ENCODE measurements around the gene ATE1.

ATE1 gene

GRCh38 chr10:121841862-121842261 is 86.0 kb downstream of the ATE1 start:
- no peak for DNase-seq (ENCODE audit: low read depth)
- TF ChIP-seq CTCF (conservative IDR thresholded peaks at IDR 0.05; ENCODE audit: low read depth, low read length): no peak

GRCh38 chr10:121838931-121839330 is 88.9 kb downstream of the ATE1 start:
- no peak overlapping the region for H3K4me3 ChIP-seq (ENCODE audit: low read length)
- TF ChIP-seq CTCF (conservative IDR thresholded peaks at IDR 0.05; ENCODE audit: low read depth, low read length): no peak
- no peak for DNase-seq (ENCODE audit: low read depth)

More at GRCh38 chr10:121841862-121842261, 86.0 kb downstream of the ATE1 start:
- H3K4me3 ChIP-seq (ENCODE audit: low read length): no peak overlapping the region

- DNase-seq (ENCODE audit: low read depth): no peak
- no peak for TF ChIP-seq CTCF (conservative IDR thresholded peaks at IDR 0.05; ENCODE audit: low read depth, low read length)
Measured at GRCh38 chr10:121838149-121838548, 89.7 kb downstream of the ATE1 start.

DNA sequence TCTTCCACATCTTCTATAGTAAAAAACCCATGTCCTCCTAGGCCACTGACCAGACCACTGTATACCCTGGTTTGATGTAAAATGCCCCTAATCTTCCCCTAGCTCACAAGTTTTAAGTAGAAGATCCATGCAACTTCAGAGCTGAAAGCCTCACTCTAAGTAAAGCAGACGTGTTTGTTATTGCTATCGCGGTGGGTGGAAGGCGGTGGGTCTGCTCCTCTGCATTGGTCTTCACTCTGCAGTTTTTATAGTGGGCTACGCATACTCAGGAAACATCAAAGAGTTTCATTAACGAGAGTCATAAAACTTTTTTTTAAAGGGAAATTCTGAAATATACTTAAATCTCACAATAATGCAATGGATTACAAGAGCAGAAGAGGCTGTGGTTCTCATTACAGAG is 91.7 kb downstream of the ATE1 start:
- no peak for TF ChIP-seq CTCF (conservative IDR thresholded peaks at IDR 0.05; ENCODE audit: low read depth, low read length)
- no peak overlapping the region for H3K4me3 ChIP-seq (ENCODE audit: low read length)
- DNase-seq (ENCODE audit: low read depth): no peak

More at GRCh38 chr10:121838149-121838548, 89.7 kb downstream of the ATE1 start:
- no peak overlapping the region for H3K4me3 ChIP-seq (ENCODE audit: low read length)

DNA sequence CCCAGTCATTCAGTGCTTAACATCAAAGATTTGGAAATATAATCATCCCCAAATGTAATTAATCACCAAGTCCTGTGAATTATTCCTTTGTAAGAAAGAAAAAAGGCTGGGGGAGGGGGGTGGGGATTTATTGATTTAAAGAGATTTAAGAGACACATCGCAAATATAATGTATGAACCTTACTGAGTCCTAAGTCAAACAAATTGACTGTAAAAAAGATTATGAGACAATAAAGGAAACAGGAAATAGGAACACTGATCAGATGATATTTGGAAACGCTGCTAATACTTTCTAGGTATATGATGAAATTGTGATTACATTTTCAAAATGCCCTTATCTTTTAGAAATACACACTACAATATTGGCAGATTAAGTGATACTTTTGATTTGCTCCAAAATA is 92.5 kb downstream of the ATE1 start:
- no peak for TF ChIP-seq CTCF (conservative IDR thresholded peaks at IDR 0.05; ENCODE audit: low read depth, low read length)
- no peak for DNase-seq (ENCODE audit: low read depth)
- H3K4me3 ChIP-seq (ENCODE audit: low read length): no peak overlapping the region

- no peak for TF ChIP-seq CTCF (conservative IDR thresholded peaks at IDR 0.05; ENCODE audit: low read depth, low read length)
- no peak overlapping the region for H3K4me3 ChIP-seq (ENCODE audit: low read length)
- DNase-seq (ENCODE audit: low read depth): no peak
Measured at GRCh38 chr10:121834757-121835156, 93.1 kb downstream of the ATE1 start.

- H3K4me3 ChIP-seq (ENCODE audit: low read length): no peak overlapping the region
- TF ChIP-seq CTCF (conservative IDR thresholded peaks at IDR 0.05; ENCODE audit: low read depth, low read length): no peak
Measured at GRCh38 chr10:121833387-121833786, 94.4 kb downstream of the ATE1 start.

More at GRCh38 chr10:121833387-121833786, 94.4 kb downstream of the ATE1 start:
- no peak for DNase-seq (ENCODE audit: low read depth)

Data from retinal pigment epithelial cell (primary cell).